HG03442 (cell line): Measurements from ENCODE around the gene ULBP1.
"Not testable (repeated sequence)": the region's sequence is repeated elsewhere in the genome, so short reads cannot be mapped to it uniquely, and the experiment has no call there.

ENCODE experiments used
- ATAC-seq: cut with Tn5 transposase; IDR thresholded peaks from one replicate; pipeline ENCODE4 v1.9.1; 2021; ENCODE audit warnings: mild to moderate bottlenecking, moderate library complexity; ENCODE audit not compliant: unreplicated experiment

The ULBP1 gene

GRCh38 chr6:150003599-150003998, 39.9 kb downstream of the ULBP1 start:
- ATAC-seq = not testable (repeated sequence)

GRCh38 chr6:150004101-150004782, 40.5 kb downstream of the ULBP1 start:
- peak; percentile 19 for ATAC-seq

GRCh38 chr6:150004783-150005717, 41.3 kb downstream of the ULBP1 start:
- peak; percentile 47 for ATAC-seq

- ATAC-seq = no peak
Measured at GRCh38 chr6:150005761-150006651, 42.3 kb downstream of the ULBP1 start.

- ATAC-seq = no peak
Measured at GRCh38 chr6:150006961-150007464, 43.3 kb downstream of the ULBP1 start.

- no peak for ATAC-seq
Measured at GRCh38 chr6:150008588-150008987, 44.8 kb downstream of the ULBP1 start.

- not testable (repeated sequence) for ATAC-seq
Measured at GRCh38 chr6:150012846-150013784, 49.4 kb downstream of the ULBP1 start.

- not testable (repeated sequence) for ATAC-seq
Measured at GRCh38 chr6:150013785-150014622, 50.3 kb downstream of the ULBP1 start.

GRCh38 chr6:150014623-150015280, 51.0 kb downstream of the ULBP1 start:
- ATAC-seq = not testable (repeated sequence)

GRCh38 chr6:150015281-150016001, 51.7 kb downstream of the ULBP1 start:
- ATAC-seq = not testable (repeated sequence)

- peak; percentile 57 for ATAC-seq
Measured at GRCh38 chr6:150016324-150017185, 52.8 kb downstream of the ULBP1 start.

- not testable (repeated sequence) for ATAC-seq
Measured at GRCh38 chr6:150017186-150017521, 53.4 kb downstream of the ULBP1 start.

- no peak for ATAC-seq
Measured at GRCh38 chr6:150018846-150019580, 55.3 kb downstream of the ULBP1 start.

GRCh38 chr6:150021870-150022269, 58.1 kb downstream of the ULBP1 start:
- not testable (repeated sequence) for ATAC-seq
